Astrocyte (in vitro differentiated cells and primary cell): ENCODE results near the gene EGFLAM.

Experiments used
- CTCF ChIP-seq: IDR thresholded peaks from 2 replicates; pipeline ENCODE4 v1.5.1; 2011; ENCODE audit warnings: low read depth, mild to moderate bottlenecking, inconsistent platforms, low read length, moderate library complexity; ENCODE audit not compliant: insufficient read depth
- EZH2 ChIP-seq: IDR thresholded peaks from 2 replicates; pipeline ENCODE4 v1.6.1; 2012; ENCODE audit warnings: mild to moderate bottlenecking, low read length, inconsistent platforms; ENCODE audit not compliant: insufficient read depth

GRCh38 chr5:38478878-38479277 lies 220.5 kb downstream of the EGFLAM start:
- TF ChIP-seq CTCF (no peak), EZH2 (no peak)
